Cardiac muscle cell (in vitro differentiated cells and primary cell): ENCODE results near the gene SERINC5. TPM values are rescaled to one million over a fixed set of nuclear protein-coding genes. Genes with fewer than 3 reads are reported as not detected.

Source experiments
- DNase-seq, 2 donors: peaks; one replicate each; pipeline versions ENCODE4 v3.0.0 to v3.0.0-alpha.2; 2010 to 2017; ENCODE audit warnings: low read depth in 1 of 2, low spot score in 1 of 2
- H3K27ac ChIP-seq: fragments of 200-600 bp; sonication (generic); 2 replicates; pipeline ENCODE4 v1.5.1; 2016
- H3K27me3 ChIP-seq: fragments of 200-600 bp; sonication (generic); 2 replicates; pipeline ENCODE4 v1.6.0; 2016; ENCODE audit warnings: control low read depth
- H3K36me3 ChIP-seq: fragments of 200-600 bp; sonication (generic); 2 replicates; pipeline ENCODE4 v1.5.1; 2016; ENCODE audit warnings: control low read depth
- H3K4me1 ChIP-seq: fragments of 200-600 bp; sonication (generic); 2 replicates; pipeline ENCODE4 v1.8.1; 2017; ENCODE audit warnings: low read depth, mild to moderate bottlenecking, mixed run types
- H3K4me3 ChIP-seq: fragments of 200-600 bp; sonication (generic); 2 replicates; pipeline ENCODE4 v1.5.1; 2016; ENCODE audit warnings: mild to moderate bottlenecking
- H3K9me3 ChIP-seq: fragments of 200-600 bp; sonication (generic); 2 replicates; pipeline ENCODE4 v1.5.1; 2017; ENCODE audit warnings: low read depth, mild to moderate bottlenecking, control low read depth
- CTCF ChIP-seq: IDR thresholded peaks from 2 replicates; pipeline ENCODE4 v1.5.1; 2012; ENCODE audit warnings: low read depth, mild to moderate bottlenecking, low read length
- polyA plus RNA-seq: library from polyadenylated mRNA; unstranded; fragments of >200 nt; fragmentation: Nextera tagmentation; extraction: Ambion mirVana; gene quantifications from 2 replicates; pipeline ENCODE4 v1.2.1, GENCODE V29; 2016
- total RNA-seq: library from RNA; depleted of rRNA; stranded (reverse); fragments of >200 nt; gene quantifications from 2 replicates; pipeline ENCODE4 v1.2.3, GENCODE V29; 2016

The SERINC5 gene
- total and polyA plus RNA-seq, 2 experiments from 2014 or later: 10.8 to 33.6 TPM

GRCh38 chr5:80231693-80232092, 24.2 kb downstream of the SERINC5 start:
- no peaks in the 10 kb centered on the region for H3K36me3 ChIP-seq
- H3K4me1 ChIP-seq: no peaks in the 10 kb centered on the region

GRCh38 chr5:80231243-80231642, 24.6 kb downstream of the SERINC5 start:
- no peaks in the 10 kb centered on the region for H3K36me3 ChIP-seq
- no peak for DNase-seq
- H3K27ac ChIP-seq: no peak overlapping the region
- H3K27me3 ChIP-seq: no peaks in the 10 kb centered on the region
- no peaks in the 10 kb centered on the region for H3K9me3 ChIP-seq
- H3K4me1 ChIP-seq: no peaks in the 10 kb centered on the region
- TF ChIP-seq CTCF: no peak
- H3K4me3 ChIP-seq: no peak overlapping the region

More at GRCh38 chr5:80231693-80232092, 24.2 kb downstream of the SERINC5 start:
- TF ChIP-seq CTCF: no peak
- Histone ChIP-seq H3K27ac (no peak overlapping the region), H3K27me3 (no peaks in the 10 kb centered on the region), H3K4me3 (no peak overlapping the region), H3K9me3 (no peaks in the 10 kb centered on the region)
- no peak for DNase-seq

- DNase-seq: no peak
- Histone ChIP-seq H3K27me3 (no peaks in the 10 kb centered on the region), H3K4me3 (no peak overlapping the region), H3K9me3 (no peaks in the 10 kb centered on the region), H3K36me3 (no peaks in the 10 kb centered on the region), H3K27ac (peak overlapping the region; percentile 38), H3K4me1 (no peaks in the 10 kb centered on the region)
- no peak for TF ChIP-seq CTCF
Observed at GRCh38 chr5:80230269-80230992, 25.4 kb downstream of the SERINC5 start.

GRCh38 chr5:80229902-80230255, 26.0 kb downstream of the SERINC5 start:
- no peak for DNase-seq
- peaks cover 3% of the 10 kb centered on the region for H3K4me1 ChIP-seq
- H3K4me3 ChIP-seq: no peak overlapping the region
- H3K36me3 ChIP-seq: no peaks in the 10 kb centered on the region
- no peaks in the 10 kb centered on the region for H3K9me3 ChIP-seq
- peak overlapping the region; percentile 38 for H3K27ac ChIP-seq
- no peak for TF ChIP-seq CTCF
- no peaks in the 10 kb centered on the region for H3K27me3 ChIP-seq

GRCh38 chr5:80227979-80228596, 27.8 kb downstream of the SERINC5 start:
- DNase-seq: no peak
- H3K4me3 ChIP-seq: no peak overlapping the region
- H3K4me1 ChIP-seq: peaks cover 3% of the 10 kb centered on the region
- no peak overlapping the region for H3K27ac ChIP-seq
- H3K36me3 ChIP-seq: no peaks in the 10 kb centered on the region
- TF ChIP-seq CTCF: no peak
- no peaks in the 10 kb centered on the region for H3K27me3 ChIP-seq
- no peaks in the 10 kb centered on the region for H3K9me3 ChIP-seq
